Glutamatergic neuron (in vitro differentiated cells): ENCODE data around the gene TTC29. TPM values are rescaled to one million over a fixed set of nuclear protein-coding genes. Genes with fewer than 3 reads are reported as not detected.
A peak's percentile ranks its signal among the peaks of the same experiment; 100 is the strongest.

Experiments used
- DNase-seq: peaks from one replicate; pipeline ENCODE4 v3.0.0; 2022
- H3K27ac Mint-ChIP-seq: one replicate; pipeline ENCODE4 v1.8.0; 2020; ENCODE audit warnings: mild to moderate bottlenecking, mixed read lengths, inconsistent platforms; ENCODE audit not compliant: unreplicated experiment
- H3K27me3 Mint-ChIP-seq: one replicate; pipeline ENCODE4 v1.8.0; 2020; ENCODE audit warnings: mild to moderate bottlenecking, moderate library complexity, mixed read lengths, inconsistent platforms; ENCODE audit not compliant: unreplicated experiment
- H3K36me3 Mint-ChIP-seq: one replicate; pipeline ENCODE4 v1.8.0; 2020; ENCODE audit warnings: mild to moderate bottlenecking, mixed read lengths, inconsistent platforms; ENCODE audit not compliant: unreplicated experiment
- H3K4me1 Mint-ChIP-seq: one replicate; pipeline ENCODE4 v1.8.0; 2020; ENCODE audit warnings: mild to moderate bottlenecking, low read depth, mixed read lengths, inconsistent platforms; ENCODE audit not compliant: unreplicated experiment
- H3K4me3 Mint-ChIP-seq: one replicate; pipeline ENCODE4 v1.8.0; 2020; ENCODE audit warnings: mild to moderate bottlenecking, mixed read lengths, inconsistent platforms; ENCODE audit not compliant: unreplicated experiment
- H3K9me3 Mint-ChIP-seq: one replicate; pipeline ENCODE4 v1.8.0; 2020; ENCODE audit warnings: mild to moderate bottlenecking, moderate library complexity, mixed read lengths, inconsistent platforms; ENCODE audit not compliant: unreplicated experiment
- total RNA-seq: library from RNA; stranded (reverse); fragmentation: NEBNext Ultra II Directional; extraction: Animal tissue kit (Norgen Biotek cat#: 25700); gene quantifications from one replicate; pipeline ENCODE4 v1.2.1, GENCODE V29; 2021; ENCODE audit not compliant: unreplicated experiment
- TF ChIP-seq, protein P1 (sequence below): fragments of 200-600 bp; sonication (generic); IDR thresholded peaks from one replicate; pipeline ENCODE4 v1.5.0; 2021; ENCODE audit not compliant: partially characterized antibody, unreplicated experiment

The TTC29 gene
- total RNA-seq, 1 donor from 2014 or later = 0.44 TPM

DNA sequence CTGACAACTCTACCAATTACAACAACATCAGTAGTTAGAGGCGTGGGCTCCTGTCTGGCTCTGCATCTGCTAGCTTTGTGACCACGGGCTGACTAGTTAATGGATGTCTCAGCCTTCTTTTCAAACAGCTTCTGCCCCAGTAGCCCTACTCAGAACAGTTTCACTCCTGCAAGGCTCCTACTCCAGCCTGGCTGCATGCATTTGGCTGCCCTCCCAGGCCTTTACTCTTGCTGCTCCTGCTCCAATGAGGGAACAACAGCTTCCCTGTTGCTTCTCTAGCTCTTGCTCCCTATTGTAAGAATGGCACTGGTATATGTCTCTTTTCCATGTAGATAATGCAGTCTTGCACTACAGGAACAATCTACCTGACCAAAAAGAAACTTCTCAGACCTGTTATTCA, 93.3 kb downstream of the TTC29 start:
- DNase-seq = no peak
- Mint-ChIP-seq H3K36me3 (no peaks in the 10 kb centered on the region), H3K4me1 (peaks cover 9% of the 10 kb centered on the region), H3K9me3 (peaks cover under 1% of the 10 kb centered on the region), H3K27me3 (no peaks in the 10 kb centered on the region), H3K27ac (peak overlapping the region; percentile 25), H3K4me3 (no peak overlapping the region)
- TF ChIP-seq, protein P1, sequence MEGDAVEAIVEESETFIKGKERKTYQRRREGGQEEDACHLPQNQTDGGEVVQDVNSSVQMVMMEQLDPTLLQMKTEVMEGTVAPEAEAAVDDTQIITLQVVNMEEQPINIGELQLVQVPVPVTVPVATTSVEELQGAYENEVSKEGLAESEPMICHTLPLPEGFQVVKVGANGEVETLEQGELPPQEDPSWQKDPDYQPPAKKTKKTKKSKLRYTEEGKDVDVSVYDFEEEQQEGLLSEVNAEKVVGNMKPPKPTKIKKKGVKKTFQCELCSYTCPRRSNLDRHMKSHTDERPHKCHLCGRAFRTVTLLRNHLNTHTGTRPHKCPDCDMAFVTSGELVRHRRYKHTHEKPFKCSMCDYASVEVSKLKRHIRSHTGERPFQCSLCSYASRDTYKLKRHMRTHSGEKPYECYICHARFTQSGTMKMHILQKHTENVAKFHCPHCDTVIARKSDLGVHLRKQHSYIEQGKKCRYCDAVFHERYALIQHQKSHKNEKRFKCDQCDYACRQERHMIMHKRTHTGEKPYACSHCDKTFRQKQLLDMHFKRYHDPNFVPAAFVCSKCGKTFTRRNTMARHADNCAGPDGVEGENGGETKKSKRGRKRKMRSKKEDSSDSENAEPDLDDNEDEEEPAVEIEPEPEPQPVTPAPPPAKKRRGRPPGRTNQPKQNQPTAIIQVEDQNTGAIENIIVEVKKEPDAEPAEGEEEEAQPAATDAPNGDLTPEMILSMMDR = no peak

DNA sequence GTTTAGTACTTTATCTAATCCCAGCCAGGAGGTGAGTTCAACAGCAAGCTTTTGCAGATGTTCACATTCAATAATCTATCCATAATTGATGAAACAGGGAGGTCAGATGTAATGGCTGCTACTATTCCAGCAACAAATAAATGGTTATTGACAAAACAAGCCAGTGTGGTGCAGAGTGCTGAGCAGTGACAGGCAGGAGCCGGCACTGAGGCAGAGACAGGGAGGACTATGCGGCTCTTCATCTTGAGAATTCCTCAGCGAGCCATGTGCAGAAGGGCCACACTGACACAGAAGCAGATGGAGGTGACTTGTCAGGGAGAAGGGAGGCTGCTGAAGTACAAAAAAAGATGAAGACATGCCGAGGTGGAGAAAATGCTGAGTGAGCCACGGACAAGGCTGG, 98.3 kb downstream of the TTC29 start:
- Mint-ChIP-seq H3K27me3 (no peaks in the 10 kb centered on the region), H3K27ac (no peak overlapping the region), H3K36me3 (no peaks in the 10 kb centered on the region)

DNA sequence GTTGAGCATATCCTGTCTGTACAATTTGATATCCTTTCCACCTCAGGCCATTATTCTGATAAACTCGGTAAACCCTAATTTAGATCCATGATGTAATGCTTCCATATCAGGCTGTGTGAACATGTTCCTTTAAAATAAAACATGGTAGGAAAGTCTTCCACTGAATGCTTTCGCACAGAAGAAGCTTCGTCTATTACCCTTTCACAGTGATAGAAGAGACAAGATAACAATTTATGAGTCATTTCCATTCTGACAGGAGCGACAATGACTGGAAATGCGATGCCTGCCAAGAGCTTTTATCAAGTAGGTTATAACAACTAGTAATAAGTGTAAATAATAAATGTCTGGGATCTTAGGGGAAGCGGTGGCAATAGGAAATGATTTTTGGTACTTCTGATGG, 98.8 kb downstream of the TTC29 start:
- Mint-ChIP-seq H3K9me3 (peaks cover 3% of the 10 kb centered on the region), H3K27ac (no peak overlapping the region), H3K36me3 (no peaks in the 10 kb centered on the region)

More for the DNA sequence above, 98.3 kb downstream of the TTC29 start:
- H3K9me3 Mint-ChIP-seq = peaks cover 3% of the 10 kb centered on the region
- H3K4me3 Mint-ChIP-seq = no peak overlapping the region
- DNase-seq = no peak
- H3K4me1 Mint-ChIP-seq = peaks cover 9% of the 10 kb centered on the region
- TF ChIP-seq, protein P1 = no peak

DNA sequence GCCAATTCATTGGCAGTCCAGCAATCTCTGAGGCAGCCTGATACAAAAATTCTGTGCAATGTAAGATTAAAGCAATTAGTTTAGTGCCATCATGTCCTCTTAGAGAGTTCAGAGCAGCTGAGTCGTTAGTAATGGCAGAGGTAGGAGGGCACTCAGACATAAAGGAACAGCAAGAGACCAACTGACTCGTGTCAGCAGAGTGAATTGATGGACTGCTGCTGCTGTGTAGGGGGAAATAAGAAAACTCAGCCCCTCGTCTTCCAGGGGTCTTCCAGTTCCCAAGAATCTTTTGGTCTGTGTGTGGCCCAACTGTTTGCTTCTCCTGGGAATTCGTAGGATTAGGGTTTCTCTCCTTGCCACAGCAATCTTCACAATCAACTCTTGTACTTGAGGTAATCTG, 100.9 kb downstream of the TTC29 start:
- H3K36me3 Mint-ChIP-seq = no peaks in the 10 kb centered on the region

More for the DNA sequence above, 98.8 kb downstream of the TTC29 start:
- H3K4me1 Mint-ChIP-seq = peaks cover 9% of the 10 kb centered on the region
- H3K27me3 Mint-ChIP-seq = no peaks in the 10 kb centered on the region
- no peak for DNase-seq
- TF ChIP-seq, protein P1 = no peak
- no peak overlapping the region for H3K4me3 Mint-ChIP-seq

DNA sequence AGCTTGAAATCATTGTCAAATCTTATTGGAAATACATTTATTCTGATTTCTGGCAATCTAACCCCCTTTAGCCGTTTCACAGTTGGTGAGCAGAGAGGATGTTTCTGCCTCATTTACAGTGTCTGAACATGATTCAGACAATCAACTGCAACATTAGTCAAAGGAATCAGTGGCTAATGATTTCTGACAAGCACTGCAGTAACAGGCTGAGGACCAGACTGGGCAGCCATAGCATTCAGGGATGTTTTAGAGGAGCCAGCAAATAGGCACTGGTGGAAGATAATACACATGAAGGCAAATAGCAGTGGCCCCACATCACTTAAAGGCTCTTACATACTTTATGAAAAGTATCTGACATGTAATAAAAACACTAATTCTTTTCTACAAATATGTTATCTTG, 102.8 kb downstream of the TTC29 start:
- DNase-seq = no peak
- Mint-ChIP-seq H3K36me3 (no peaks in the 10 kb centered on the region), H3K4me3 (no peak overlapping the region), H3K4me1 (peaks cover 9% of the 10 kb centered on the region), H3K9me3 (peaks cover 3% of the 10 kb centered on the region), H3K27ac (no peak overlapping the region), H3K27me3 (no peaks in the 10 kb centered on the region)
- TF ChIP-seq, protein P1 = no peak

More for the DNA sequence above, 100.9 kb downstream of the TTC29 start:
- TF ChIP-seq, protein P1 = no peak
- peaks cover 9% of the 10 kb centered on the region for H3K4me1 Mint-ChIP-seq
- H3K9me3 Mint-ChIP-seq = peaks cover 3% of the 10 kb centered on the region
- H3K27ac Mint-ChIP-seq = no peak overlapping the region
- H3K4me3 Mint-ChIP-seq = no peak overlapping the region
- no peaks in the 10 kb centered on the region for H3K27me3 Mint-ChIP-seq
- no peak for DNase-seq
